RWPE1 (cell line): ENCODE measurements around the gene GASK1A.

Experiments used
- CTCF ChIA-PET: fragments of 350-600 bp; sonication (Branson Sonifier 250); formaldehyde crosslinking; extraction: SDS; loops from one replicate; lab custom pipeline; 2021; lab: Yijun Ruan, JAX
- POLR2A ChIA-PET: fragments of 400-600 bp; formaldehyde crosslinking; extraction: SDS; loops from one replicate; lab custom pipeline; 2020; ENCODE audit warnings: antibody characterized with exemption; ENCODE audit not compliant: low non-redundant PET; lab: Yijun Ruan, JAX
- DNase-seq: peaks from one replicate; pipeline ENCODE4 v3.0.0; 2012; ENCODE audit warnings: low spot score
- H3K27ac ChIP-seq: fragments of 450-650 bp; 2 replicates; pipeline ENCODE4 v1.5.1; 2017
- CTCF ChIP-seq: fragments of 450-650 bp; conservative IDR thresholded peaks from 2 replicates; pipeline ENCODE4 v1.5.1; 2017; ENCODE audit warnings: low read depth, mild to moderate bottlenecking

The GASK1A gene

GRCh38 chr3:43034200-43034599, 55.1 kb downstream of the GASK1A start:
- H3K27ac ChIP-seq, result no peak overlapping the region
- ChIA-PET CTCF (no interaction called here), POLR2A (no interaction called here)
- TF ChIP-seq CTCF, result no peak
- DNase-seq, result no peak

- ChIA-PET CTCF (no interaction called here), POLR2A (no interaction called here)
- TF ChIP-seq CTCF, result no peak
- no peak for DNase-seq
- H3K27ac ChIP-seq, result no peak overlapping the region
Observed at GRCh38 chr3:43034911-43035310, 55.8 kb downstream of the GASK1A start.

- ChIA-PET CTCF (no interaction called here), POLR2A (no interaction called here)
- no peak overlapping the region for H3K27ac ChIP-seq
- no peak for DNase-seq
- TF ChIP-seq CTCF, result no peak
Observed at GRCh38 chr3:43035801-43036365, 56.8 kb downstream of the GASK1A start.

- ChIA-PET POLR2A (no interaction called here), CTCF (no interaction called here)
- no peak for TF ChIP-seq CTCF
Observed at GRCh38 chr3:43036621-43037423, 57.7 kb downstream of the GASK1A start.

GRCh38 chr3:43038010-43038409, 58.9 kb downstream of the GASK1A start:
- POLR2A ChIA-PET, result no interaction called here
- CTCF ChIA-PET, result no interaction called here
- DNase-seq, result no peak
- H3K27ac ChIP-seq, result no peak overlapping the region
- no peak for TF ChIP-seq CTCF

More at GRCh38 chr3:43036621-43037423, 57.7 kb downstream of the GASK1A start:
- DNase-seq, result no peak
- H3K27ac ChIP-seq, result no peak overlapping the region

- ChIA-PET POLR2A (no interaction called here), CTCF (no interaction called here)
- no peak overlapping the region for H3K27ac ChIP-seq
- no peak for TF ChIP-seq CTCF
- DNase-seq, result no peak
Observed at GRCh38 chr3:43041517-43041916, 62.4 kb downstream of the GASK1A start.
